Natural killer cell (primary cell): ENCODE measurements around the gene ATP2A3. TPM values are rescaled to one million over a fixed set of nuclear protein-coding genes. Genes with fewer than 3 reads are reported as not detected.
"Not testable (repeated sequence)": the region's sequence is repeated elsewhere in the genome, so short reads cannot be mapped to it uniquely, and the experiment has no call there.

Experiments used
- ATAC-seq, 3 donors: fragments of 150-1000 bp in 2 of 3; fragments of 200-7000 bp in 1 of 3; cut with Tn5 transposase; 1 replicate in 1 of 3; 2 replicates in 2 of 3; pipeline ENCODE4 v1.10.0; 2021; ENCODE audit warnings: mild to moderate bottlenecking in 2 of 3, moderate library complexity in 2 of 3
- DNase-seq, 2 donors: peaks; one replicate each; pipeline versions ENCODE4 v3.0.0 to v3.0.0-alpha.2; 2013 to 2021; ENCODE audit warnings: mixed read lengths in 1 of 2
- H3K27ac ChIP-seq: one replicate; pipeline ENCODE4 v1.5.1; 2013; ENCODE audit warnings: mild to moderate bottlenecking, low read length
- H3K27me3 ChIP-seq: one replicate; pipeline ENCODE4 v1.6.1; 2013; ENCODE audit warnings: low read length; ENCODE audit not compliant: control insufficient read depth, insufficient read depth
- H3K36me3 ChIP-seq: one replicate; pipeline ENCODE4 v1.6.1; 2013; ENCODE audit warnings: low read length; ENCODE audit not compliant: control insufficient read depth, insufficient read depth
- H3K4me1 ChIP-seq: one replicate; pipeline ENCODE4 v1.6.1; 2013; ENCODE audit warnings: low read length; ENCODE audit not compliant: control insufficient read depth, insufficient read depth
- H3K4me3 ChIP-seq: one replicate; pipeline ENCODE4 v1.5.1; 2013; ENCODE audit warnings: low read length
- H3K9me3 ChIP-seq: one replicate; pipeline ENCODE4 v1.6.1; 2013; ENCODE audit warnings: low read length; ENCODE audit not compliant: control insufficient read depth, insufficient read depth
- H3K27ac Mint-ChIP-seq, 2 donors: one replicate each; pipeline ENCODE4 v1.8.0; 2022; ENCODE audit warnings: mild to moderate bottlenecking in 2 of 2, mixed read lengths in 2 of 2, moderate library complexity in 1 of 2
- H3K27me3 Mint-ChIP-seq, 2 donors: one replicate each; pipeline ENCODE4 v1.8.0; 2022; ENCODE audit warnings: low read depth in 2 of 2, mixed read lengths in 2 of 2
- H3K36me3 Mint-ChIP-seq: one replicate; pipeline ENCODE4 v1.8.0; 2022; ENCODE audit warnings: mixed read lengths
- H3K4me1 Mint-ChIP-seq, 2 donors: one replicate each; pipeline ENCODE4 v1.8.0; 2022; ENCODE audit warnings: mixed read lengths in 2 of 2
- H3K4me3 Mint-ChIP-seq: one replicate; pipeline ENCODE4 v1.8.0; 2022; ENCODE audit warnings: mild to moderate bottlenecking, moderate library complexity, mixed read lengths
- H3K9me3 Mint-ChIP-seq, 2 donors: one replicate each; pipeline ENCODE4 v1.8.0; 2022; ENCODE audit warnings: mixed read lengths in 2 of 2
- CTCF ChIP-seq: fragments of 200-600 bp; IDR thresholded peaks from one replicate; pipeline ENCODE4 v1.8.0; 2022; ENCODE audit warnings: antibody characterized with exemption
- WGBS: methylation state at CpG from one replicate; pipeline ENCODE4 v1.1.7; 2013; ENCODE audit warnings: missing lambda C conversion rate; ENCODE audit not compliant: insufficient coverage; 5-methylcytosine and 5-hydroxymethylcytosine counted together
- intact Hi-C: fragments of 100-400 bp; cut with micrococcal nuclease; formaldehyde crosslinking; loops from one replicate; pipeline ENCODE4 v1.14.2; 2022
- total RNA-seq, 4 donors: library from RNA; stranded (reverse); fragments of 120-200 nt in 1 of 4; gene quantifications; one replicate each; pipeline versions ENCODE4 v1.2.3 to v1.2.4, GENCODE V29; 2013 to 2022

Gene ATP2A3
- total RNA-seq, 3 donors from 2014 or later (not counting 1 experiment from before 2014, with no cell fraction given): 326 to 397 (median 377) TPM

GRCh38 chr17:3949418-3949817, 14.8 kb downstream of the ATP2A3 start:
- H3K27me3 ChIP-seq: no peaks in the 10 kb centered on the region
- Mint-ChIP-seq H3K27me3 (no peaks in the 10 kb centered on the region), H3K36me3 (no peaks in the 10 kb centered on the region), H3K4me1 (peaks cover 0 to 14% of the 10 kb centered on the region in 2 donors), H3K9me3 (no peaks in the 10 kb centered on the region), H3K4me3 (no peak overlapping the region), H3K27ac (peak overlapping the region in 1 of 2 donors; percentile 45)
- intact Hi-C loops: no loop called here
- no peaks in the 10 kb centered on the region for H3K4me1 ChIP-seq
- TF ChIP-seq CTCF: no peak
- H3K4me3 ChIP-seq: no peak overlapping the region
- no peaks in the 10 kb centered on the region for H3K9me3 ChIP-seq
- H3K27ac ChIP-seq: no peak overlapping the region
- WGBS: 97% methylated on average over 3 of the region's 3 CpGs
- ATAC-seq (no peak), DNase-seq (no peak)
- peaks cover 70% of the 10 kb centered on the region for H3K36me3 ChIP-seq

GRCh38 chr17:3948551-3948950, 15.7 kb downstream of the ATP2A3 start:
- H3K9me3 ChIP-seq, ATAC-seq, H3K9me3 Mint-ChIP-seq, H3K27me3 ChIP-seq, H3K27ac ChIP-seq, DNase-seq, H3K36me3 Mint-ChIP-seq, H3K4me3 Mint-ChIP-seq, H3K27ac Mint-ChIP-seq, H3K4me1 ChIP-seq, H3K4me3 ChIP-seq, intact Hi-C loops, H3K27me3 Mint-ChIP-seq: not testable (repeated sequence)
- 89% methylated on average over 3 of the region's 3 CpGs for WGBS
- H3K4me1 Mint-ChIP-seq: peaks cover 4 to 22% of the 10 kb centered on the region in 2 donors
- H3K36me3 ChIP-seq: peaks cover 78% of the 10 kb centered on the region

GRCh38 chr17:3947318-3947810, 16.9 kb downstream of the ATP2A3 start:
- no peak overlapping the region for H3K4me3 Mint-ChIP-seq
- no peak overlapping the region for H3K4me3 ChIP-seq
- no peaks in the 10 kb centered on the region for H3K36me3 Mint-ChIP-seq

GRCh38 chr17:3946711-3947235, 17.5 kb downstream of the ATP2A3 start:
- Histone ChIP-seq H3K36me3 (peaks cover 83% of the 10 kb centered on the region), H3K27me3 (no peaks in the 10 kb centered on the region), H3K9me3 (no peaks in the 10 kb centered on the region), H3K4me1 (no peaks in the 10 kb centered on the region), H3K27ac (no peak overlapping the region), H3K4me3 (no peak overlapping the region)
- Mint-ChIP-seq H3K9me3 (no peaks in the 10 kb centered on the region), H3K4me1 (peaks cover 4 to 20% of the 10 kb centered on the region in 2 donors), H3K4me3 (no peak overlapping the region), H3K27ac (no peak overlapping the region), H3K36me3 (no peaks in the 10 kb centered on the region), H3K27me3 (no peaks in the 10 kb centered on the region)
- no peak for ATAC-seq
- no peak for DNase-seq
- no peak for TF ChIP-seq CTCF
- 96% methylated on average over 5 of the region's 5 CpGs for WGBS
- intact Hi-C loops: no loop called here

More at GRCh38 chr17:3947318-3947810, 16.9 kb downstream of the ATP2A3 start:
- H3K4me1 ChIP-seq: no peaks in the 10 kb centered on the region
- TF ChIP-seq CTCF: no peak
- H3K27me3 ChIP-seq: no peaks in the 10 kb centered on the region
- peaks cover 4 to 20% of the 10 kb centered on the region in 2 donors for H3K4me1 Mint-ChIP-seq
- no peaks in the 10 kb centered on the region for H3K9me3 Mint-ChIP-seq
- 97% methylated on average over 43 of the region's 43 CpGs for WGBS
- ATAC-seq (no peak), DNase-seq (no peak)
- no peak overlapping the region for H3K27ac Mint-ChIP-seq
- no peaks in the 10 kb centered on the region for H3K9me3 ChIP-seq
- intact Hi-C loops: no loop called here
- no peaks in the 10 kb centered on the region for H3K27me3 Mint-ChIP-seq
- peaks cover 79% of the 10 kb centered on the region for H3K36me3 ChIP-seq
- no peak overlapping the region for H3K27ac ChIP-seq
